Fibroblast of villous mesenchyme (primary cell): ENCODE measurements around the gene COL4A2. TPM values are rescaled to one million over a fixed set of nuclear protein-coding genes. Genes with fewer than 3 reads are reported as not detected.
"Not testable (repeated sequence)": the region's sequence is repeated elsewhere in the genome, so short reads cannot be mapped to it uniquely, and the experiment has no call there.

ENCODE experiments used
- DNase-seq: peaks from one replicate; pipeline ENCODE4 v3.0.0-alpha.2; 2010; ENCODE audit warnings: low read depth
- H3K4me3 ChIP-seq: 2 replicates; pipeline ENCODE4 v1.5.1; 2011; ENCODE audit warnings: low read depth, mild to moderate bottlenecking, low read length
- total RNA-seq: library from RNA; depleted of rRNA; stranded (reverse); fragments of >200 nt; gene quantifications from 2 replicates; pipeline ENCODE4 v1.2.3, GENCODE V29; 2012
- TF ChIP-seq, protein P1 (sequence below): IDR thresholded peaks from 2 replicates; pipeline ENCODE4 v1.5.1; 2012; ENCODE audit warnings: low read depth, mild to moderate bottlenecking, low read length; ENCODE audit not compliant: insufficient read depth

The COL4A2 gene
- total RNA-seq, 1 donor: 756 TPM

DNA sequence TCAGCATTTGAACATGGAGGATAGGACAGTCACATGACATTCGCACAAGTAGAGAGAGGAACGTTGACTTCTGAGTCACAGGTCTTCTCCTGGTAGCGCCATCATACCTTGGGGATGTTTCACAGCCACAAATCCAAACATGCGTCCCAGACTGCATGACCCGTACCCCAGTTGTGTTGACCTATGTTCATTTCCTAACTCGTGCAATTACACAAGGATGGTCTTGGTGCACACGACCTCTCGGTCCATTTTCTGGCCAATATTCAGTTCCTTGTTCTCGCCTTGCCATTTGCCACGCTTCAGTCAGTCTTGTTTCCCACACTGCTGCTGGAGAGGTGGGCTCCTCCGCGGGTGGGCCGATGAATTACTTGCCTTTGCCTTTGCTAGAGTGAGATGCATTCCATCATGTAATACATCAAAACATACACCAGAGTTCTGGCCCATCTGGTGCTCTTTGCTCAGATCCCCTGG, 87.3 kb downstream of the COL4A2 start:
- DNase-seq: peak; percentile 93
- TF ChIP-seq, protein P1, sequence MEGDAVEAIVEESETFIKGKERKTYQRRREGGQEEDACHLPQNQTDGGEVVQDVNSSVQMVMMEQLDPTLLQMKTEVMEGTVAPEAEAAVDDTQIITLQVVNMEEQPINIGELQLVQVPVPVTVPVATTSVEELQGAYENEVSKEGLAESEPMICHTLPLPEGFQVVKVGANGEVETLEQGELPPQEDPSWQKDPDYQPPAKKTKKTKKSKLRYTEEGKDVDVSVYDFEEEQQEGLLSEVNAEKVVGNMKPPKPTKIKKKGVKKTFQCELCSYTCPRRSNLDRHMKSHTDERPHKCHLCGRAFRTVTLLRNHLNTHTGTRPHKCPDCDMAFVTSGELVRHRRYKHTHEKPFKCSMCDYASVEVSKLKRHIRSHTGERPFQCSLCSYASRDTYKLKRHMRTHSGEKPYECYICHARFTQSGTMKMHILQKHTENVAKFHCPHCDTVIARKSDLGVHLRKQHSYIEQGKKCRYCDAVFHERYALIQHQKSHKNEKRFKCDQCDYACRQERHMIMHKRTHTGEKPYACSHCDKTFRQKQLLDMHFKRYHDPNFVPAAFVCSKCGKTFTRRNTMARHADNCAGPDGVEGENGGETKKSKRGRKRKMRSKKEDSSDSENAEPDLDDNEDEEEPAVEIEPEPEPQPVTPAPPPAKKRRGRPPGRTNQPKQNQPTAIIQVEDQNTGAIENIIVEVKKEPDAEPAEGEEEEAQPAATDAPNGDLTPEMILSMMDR: no peak
- H3K4me3 ChIP-seq: no peak overlapping the region

DNA sequence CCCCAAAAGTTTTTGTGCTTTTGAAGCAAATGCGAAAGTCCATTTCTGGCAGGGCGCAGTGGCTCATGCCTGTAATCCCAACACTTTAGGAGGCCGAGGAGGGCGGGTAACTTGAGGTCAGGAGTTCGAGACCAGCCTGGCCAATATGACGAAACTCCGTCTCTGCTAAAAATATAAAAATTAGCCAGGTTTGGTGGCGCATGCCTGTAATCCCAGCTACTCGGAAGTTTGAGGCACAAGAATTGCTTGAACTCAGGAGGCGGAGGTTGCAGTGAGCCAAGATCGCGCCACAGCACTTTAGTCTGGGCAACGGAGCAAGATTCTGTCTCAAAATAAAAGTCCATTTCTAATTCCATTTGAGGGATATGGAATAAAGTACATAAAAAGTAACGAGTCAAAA, 88.5 kb downstream of the COL4A2 start:
- DNase-seq, H3K4me3 ChIP-seq: not testable (repeated sequence)

DNA sequence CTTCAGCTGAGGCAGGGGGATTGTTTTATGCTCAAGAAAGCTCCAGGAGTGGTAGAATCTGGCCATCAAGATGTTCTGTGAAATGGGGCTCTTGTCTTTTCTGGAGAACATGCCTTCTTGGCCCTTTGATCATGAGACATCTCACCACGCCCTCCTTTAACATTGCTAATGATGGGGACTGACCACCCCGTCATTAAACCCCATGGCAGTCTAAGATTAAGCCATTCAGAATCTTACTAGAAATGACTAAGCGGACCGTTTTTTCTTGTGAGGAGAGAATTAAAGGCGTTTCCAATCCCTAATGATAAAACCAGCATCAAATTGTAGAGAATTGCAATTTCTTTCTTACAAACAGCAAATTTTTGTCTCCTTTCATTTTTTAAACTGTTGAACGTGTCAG, 89.4 kb downstream of the COL4A2 start:
- no peak for DNase-seq
- TF ChIP-seq, protein P1: no peak
- H3K4me3 ChIP-seq: no peak overlapping the region

DNA sequence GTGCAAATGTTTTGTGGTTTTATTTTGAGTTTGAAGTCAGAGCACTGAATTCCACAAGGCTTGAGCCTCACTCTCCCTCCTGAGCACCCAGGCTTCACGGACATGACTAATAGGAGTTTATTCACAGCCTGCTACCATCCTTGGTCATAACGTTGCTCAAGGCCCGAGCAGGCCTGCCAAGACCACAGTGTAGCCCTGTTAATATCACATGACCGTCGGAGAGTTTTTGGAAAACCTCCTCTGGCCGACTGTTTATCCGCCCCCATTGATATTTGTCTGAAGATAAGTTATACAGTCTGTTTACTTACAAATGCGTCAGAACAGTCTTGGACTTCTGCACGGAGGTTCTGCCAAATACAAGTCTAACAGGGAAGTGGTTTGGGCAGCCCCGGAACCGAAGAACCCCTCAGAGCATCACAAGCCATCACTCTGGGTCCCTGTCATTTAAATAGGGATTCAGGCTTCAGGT, 89.9 kb downstream of the COL4A2 start:
- H3K4me3 ChIP-seq: peak overlapping the region; percentile 48
- DNase-seq: peak; percentile 100
- TF ChIP-seq, protein P1: no peak

DNA sequence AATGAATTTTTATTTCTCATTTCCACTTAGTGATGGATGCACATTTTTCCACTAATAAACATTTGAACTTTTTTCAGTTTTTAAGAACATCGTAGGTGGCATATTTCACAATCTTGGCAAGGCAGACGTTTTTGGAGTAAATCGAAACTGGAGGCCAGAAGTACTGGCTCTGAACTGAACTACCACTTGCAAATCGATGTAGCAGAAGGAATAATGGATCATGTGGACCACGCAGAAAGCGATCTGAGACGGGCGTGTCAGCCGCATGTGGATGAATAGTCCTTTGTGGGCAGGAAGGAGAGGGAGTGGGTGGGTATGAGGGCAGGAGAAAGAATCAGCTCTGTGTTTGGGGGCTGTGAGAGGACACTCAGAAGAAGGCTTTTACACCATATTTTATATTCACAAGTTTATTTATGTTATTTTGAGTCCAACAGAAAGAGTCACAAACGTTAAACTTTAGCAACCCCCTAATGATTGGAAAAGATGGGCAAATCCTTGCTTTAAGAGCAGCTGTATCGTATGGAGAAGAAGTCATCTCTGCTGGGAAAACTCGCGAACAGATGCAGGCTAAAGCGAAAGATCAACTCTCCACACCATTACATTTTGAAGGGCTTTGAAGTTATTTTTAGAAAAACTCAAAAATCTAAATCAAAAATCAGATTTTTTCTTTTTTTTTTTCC, 90.5 kb downstream of the COL4A2 start:
- peak overlapping the region; percentile 48 for H3K4me3 ChIP-seq
- peak; percentile 93 for DNase-seq
- TF ChIP-seq, protein P1: no peak

DNA sequence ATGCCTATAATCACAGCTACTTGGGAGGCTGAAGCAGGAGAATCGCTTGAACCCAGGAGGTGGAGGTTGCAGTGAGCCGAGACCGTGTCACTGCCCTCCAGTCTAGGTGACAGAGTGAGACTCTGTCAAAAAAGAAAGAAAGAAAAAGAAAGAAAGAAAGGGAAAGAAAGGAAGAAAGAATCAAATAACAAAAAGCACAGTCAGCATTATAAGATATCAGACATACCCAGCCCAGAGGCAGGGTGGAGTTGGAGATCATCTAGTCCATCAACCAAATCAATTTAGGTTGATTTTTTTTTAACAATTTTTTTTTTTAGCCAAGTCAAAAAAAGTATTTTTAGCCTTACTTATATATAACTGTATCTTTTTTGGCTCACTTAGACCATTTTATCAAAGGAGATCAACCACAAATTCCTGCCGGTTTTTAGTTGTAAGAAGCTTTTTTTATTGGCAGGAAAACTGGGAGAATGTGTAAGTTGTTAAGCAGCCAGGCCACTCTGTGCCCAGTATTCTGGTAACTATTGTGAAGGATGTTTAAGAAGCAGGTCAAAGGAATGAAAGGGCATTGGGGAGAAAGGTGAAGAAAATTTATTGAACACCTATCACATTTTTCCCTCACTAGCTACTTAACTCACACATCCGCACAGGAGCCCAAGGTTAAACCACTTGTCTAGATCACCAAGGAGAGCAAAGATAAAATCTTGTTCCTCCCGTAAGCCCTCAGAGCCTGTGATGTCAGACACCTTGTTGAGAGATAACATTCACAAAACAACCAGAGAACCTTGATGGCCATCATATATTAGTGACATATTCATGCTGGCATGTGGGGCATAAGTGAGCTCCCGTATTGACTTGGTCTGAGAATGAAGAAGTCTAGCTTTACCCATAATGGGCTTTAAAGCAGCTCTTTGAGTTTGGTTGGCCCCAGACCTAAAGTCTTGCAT, 91.8 kb downstream of the COL4A2 start:
- TF ChIP-seq, protein P1: no peak
- H3K4me3 ChIP-seq: no peak overlapping the region
- peak; percentile 89 for DNase-seq

DNA sequence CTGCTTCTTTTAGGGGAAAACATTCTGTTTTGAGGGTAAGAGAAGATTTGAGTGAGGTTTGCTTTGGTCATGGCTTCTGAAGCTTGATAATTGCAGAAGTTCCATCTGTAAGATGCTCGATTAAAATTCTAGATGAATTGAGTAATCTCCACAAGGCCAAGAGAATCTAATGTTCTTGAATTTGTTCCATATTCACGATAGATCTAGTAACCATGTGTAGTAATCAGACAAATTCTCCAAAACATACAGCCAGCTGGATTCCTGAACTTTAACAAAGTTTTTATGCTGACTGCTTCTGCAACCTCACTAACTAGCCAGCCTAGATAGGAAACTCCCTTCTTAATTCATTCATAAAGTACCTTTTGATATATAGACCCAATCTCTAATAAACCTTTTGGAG, 92.7 kb downstream of the COL4A2 start:
- TF ChIP-seq, protein P1: no peak
- no peak overlapping the region for H3K4me3 ChIP-seq
- DNase-seq: peak; percentile 71
